HG02981 (cell line): ENCODE measurements around the gene AGAP3.

Experiments used
- ATAC-seq: cut with Tn5 transposase; IDR thresholded peaks from one replicate; pipeline ENCODE4 v1.9.1; 2021; ENCODE audit warnings: mild to moderate bottlenecking, moderate library complexity; ENCODE audit not compliant: unreplicated experiment

Gene AGAP3

GRCh38 chr7:151179287-151179860 lies 93.1 kb downstream of the AGAP3 start:
- no peak for ATAC-seq

- ATAC-seq, result no peak
Observed at GRCh38 chr7:151179946-151180345, 93.7 kb downstream of the AGAP3 start.

- ATAC-seq, result no peak
Observed at GRCh38 chr7:151181011-151181431, 94.7 kb downstream of the AGAP3 start.

GRCh38 chr7:151185762-151186639 lies 99.7 kb downstream of the AGAP3 start:
- ATAC-seq, result no peak

- no peak for ATAC-seq
Observed at GRCh38 chr7:151186640-151187408, 100.5 kb downstream of the AGAP3 start, which contains the start of gene ASB10. ASB10 (minus strand) TSS chr7:151187250; CDS start chr7:151187130, 120 bp downstream.

- no peak for ATAC-seq
Observed at GRCh38 chr7:151187409-151188251, 101.4 kb downstream of the AGAP3 start.

GRCh38 chr7:151188252-151188542 lies 101.9 kb downstream of the AGAP3 start:
- ATAC-seq, result no peak

GRCh38 chr7:151189038-151189437 lies 102.8 kb downstream of the AGAP3 start:
- ATAC-seq, result no peak

- ATAC-seq, result no peak
Observed at GRCh38 chr7:151191544-151191943, 105.3 kb downstream of the AGAP3 start.

- ATAC-seq, result no peak
Observed at GRCh38 chr7:151192002-151192539, 105.8 kb downstream of the AGAP3 start.

GRCh38 chr7:151193203-151193978 lies 107.1 kb downstream of the AGAP3 start:
- no peak for ATAC-seq
